OCI-LY7 (cell line): ENCODE data around the gene PRKN.

Experiments
- CTCF ChIP-seq: fragments of 200-600 bp; sonication (generic); conservative IDR thresholded peaks from 2 replicates; pipeline ENCODE4 v1.5.1; 2014; ENCODE audit warnings: mild to moderate bottlenecking, antibody characterized with exemption, low read length, moderate library complexity, mixed read lengths
- EZH2phosphoT487 ChIP-seq: fragments of 200-600 bp; sonication (generic); IDR thresholded peaks from 2 replicates; pipeline ENCODE4 v1.6.1; 2018; ENCODE audit warnings: low read depth, borderline replicate concordance, mild to moderate bottlenecking, mixed run types, antibody characterized with exemption, low read length, moderate library complexity, mixed read lengths

- no peak for TF ChIP-seq CTCF
- no peak for TF ChIP-seq EZH2phosphoT487
Measured at GRCh38 chr6:161305860-161306259, 1421.7 kb downstream of the PRKN start.
